Hematopoietic multipotent progenitor cell (in vitro differentiated cells): Measurements from ENCODE around the gene NRSN1. TPM values are rescaled to one million over a fixed set of nuclear protein-coding genes. Genes with fewer than 3 reads are reported as not detected.

Experiments
- small RNA-seq: library from RNA; depleted of rRNA; stranded (forward); fragments of <200 nt; gene quantifications from one replicate; pipeline ENCODE3, GENCODE V24; 2012
- total RNA-seq: library from RNA; depleted of rRNA; stranded (reverse); fragments of >200 nt; gene quantifications from one replicate; pipeline ENCODE4 v1.2.3, GENCODE V29; 2012

NRSN1 gene
- total RNA-seq, 1 donor: not detected

Small RNA genes within 50 kb of the gene (small RNA-seq; reads per million reads assigned to genes)
- not detected for gene RF00218

Other genes with a start within 250 kb of the NRSN1 start
- gene DCDC2, start 231.8 kb downstream of the NRSN1 start, total RNA-seq: under 0.01 TPM